Endothelial cell of umbilical vein (primary cell): ENCODE data around the gene CTSV. TPM values are rescaled to one million over a fixed set of nuclear protein-coding genes. Genes with fewer than 3 reads are reported as not detected.
"Not testable (repeated sequence)": the region's sequence is repeated elsewhere in the genome, so short reads cannot be mapped to it uniquely, and the experiment has no call there.

Experiments used
- BruUV-seq: library from RNA; stranded (reverse); fragments of 400-500 nt; replicated peaks from 2 replicates; lab custom pipeline; 2021; lab: Mats Ljungman, UMichigan
- CTCF ChIA-PET: fragments of 300-600, 350-600 bp; sonication (Branson Sonifier 250); formaldehyde crosslinking; loops from one replicate; lab custom pipeline; 2021; ENCODE audit warnings: antibody characterized with exemption, inconsistent platforms; lab: Charles Lee
- POLR2A ChIA-PET: fragments of 300-600, 350-600 bp; sonication (Branson Sonifier 250); formaldehyde crosslinking; loops from one replicate; lab custom pipeline; 2021; ENCODE audit warnings: antibody characterized with exemption, inconsistent platforms; lab: Charles Lee
- DNase-seq: peaks from one replicate; pipeline ENCODE4 v3.0.0-alpha.2; 2011; ENCODE audit warnings: low read depth, low spot score
- FAIRE-seq: peaks from 2 replicates; lab custom pipeline; 2011; peaks lifted over from hg19 to GRCh38; lab: Jason Lieb, UNC
- H2AFZ ChIP-seq: 2 replicates; pipeline ENCODE4 v1.6.0; 2012; ENCODE audit warnings: low read depth, low read length, control low read depth, inconsistent platforms
- H3K27ac ChIP-seq: 2 replicates; pipeline ENCODE4 v1.5.1; 2011; ENCODE audit warnings: low read depth, mild to moderate bottlenecking, control low read depth, low read length, moderate library complexity; ENCODE audit not compliant: insufficient read depth
- H3K27me3 ChIP-seq, 2 experiments: 2 replicates each; pipeline versions ENCODE4 v1.6.0 to v1.6.1; 2011; ENCODE audit warnings: low read length in 2 of 2, mixed read lengths in 1 of 2; ENCODE audit not compliant: control insufficient read depth in 2 of 2, insufficient read depth in 2 of 2
- H3K36me3 ChIP-seq, 2 experiments: 2 replicates in 1 of 2; 3 replicates in 1 of 2; pipeline ENCODE4 v1.5.1; 2011; ENCODE audit warnings: low read length in 2 of 2, mild to moderate bottlenecking in 1 of 2, moderate library complexity in 1 of 2; ENCODE audit not compliant: control insufficient read depth in 2 of 2, insufficient read depth in 2 of 2; ENCODE audit errors: extremely low read depth in 1 of 2
- H3K4me1 ChIP-seq: 3 replicates; pipeline ENCODE4 v1.5.1; 2011; ENCODE audit warnings: mild to moderate bottlenecking, low read length; ENCODE audit not compliant: control insufficient read depth, insufficient read depth; ENCODE audit errors: extremely low read depth
- H3K4me2 ChIP-seq: 2 replicates; pipeline ENCODE4 v1.6.1; 2011; ENCODE audit warnings: low read length, control low read depth, mixed read lengths; ENCODE audit not compliant: insufficient read depth
- H3K4me3 ChIP-seq, 3 experiments: fragments of 200-600 bp in 1 of 3; sonication (generic), shearing (Covaris generic) in 1 of 3; replicated peaks in 1 of 3; 2 replicates each; pipeline ENCODE4 v1.5.1; 2011 to 2016; ENCODE audit warnings: control low read depth in 3 of 3, low read length in 3 of 3, mild to moderate bottlenecking in 2 of 3, inconsistent platforms in 1 of 3, low read depth in 1 of 3, moderate library complexity in 1 of 3; ENCODE audit not compliant: insufficient read depth in 1 of 3
- H3K79me2 ChIP-seq: 2 replicates; pipeline ENCODE4 v1.6.0; 2012; ENCODE audit warnings: low read length, inconsistent platforms; ENCODE audit not compliant: control insufficient read depth, insufficient read depth
- H3K9ac ChIP-seq: replicated peaks from 2 replicates; pipeline ENCODE3; 2011; ENCODE audit warnings: low read length, control low read depth; ENCODE audit not compliant: insufficient read depth; ENCODE audit errors: extremely low read depth
- H3K9me1 ChIP-seq: replicated peaks from 3 replicates; pipeline ENCODE4 v1.6.0; 2011; ENCODE audit warnings: mild to moderate bottlenecking, low read length; ENCODE audit not compliant: control insufficient read depth, insufficient read depth; ENCODE audit errors: extremely low read depth
- H3K9me3 ChIP-seq: replicated peaks from 2 replicates; pipeline ENCODE4 v1.5.1; 2012; ENCODE audit warnings: low read length, inconsistent platforms; ENCODE audit not compliant: control insufficient read depth, insufficient read depth
- H4K20me1 ChIP-seq: replicated peaks from 2 replicates; pipeline ENCODE3; 2011; ENCODE audit warnings: mild to moderate bottlenecking, low read length; ENCODE audit not compliant: control insufficient read depth, insufficient read depth; ENCODE audit errors: extremely low read depth
- dilution Hi-C: fragments of 300-500 bp; cut with MboI; formaldehyde crosslinking; loops from one replicate; pipeline ENCODE4 v1.15.0; 2019; ENCODE audit warnings: low sequenced_read_pairs; ENCODE audit not compliant: extremely low pct_ligation_motif_present
- intact Hi-C: fragments of 100-400 bp; cut with micrococcal nuclease; formaldehyde crosslinking; loops from one replicate; pipeline ENCODE4 v1.10.0; 2022
- polyA plus RNA-seq, 4 experiments: library from polyadenylated mRNA; depleted of rRNA in 3 of 4; stranded (reverse) in 3 of 4; unstranded in 1 of 4; fragments of >200 nt; gene quantifications; 2 replicates each; pipeline versions ENCODE4 v1.2.1 to v1.2.3, GENCODE V29; 2011 to 2012; ENCODE audit warnings: missing spikeins in 1 of 4
- total RNA-seq: library from RNA; stranded (reverse); gene quantifications from 2 replicates; pipeline ENCODE4 v1.2.3, GENCODE V29; 2021

CTSV gene
- total and polyA plus RNA-seq, 2 donors (not counting 3 experiments of a cell fraction or from before 2014, with no cell fraction given), result 0.80 to 1.3 TPM

- FAIRE-seq, H3K4me1 ChIP-seq, H3K27ac ChIP-seq, H3K4me2 ChIP-seq, H3K36me3 ChIP-seq, H3K4me3 ChIP-seq, H4K20me1 ChIP-seq, H3K27me3 ChIP-seq, POLR2A ChIA-PET, DNase-seq, BruUV-seq, H3K9ac ChIP-seq, H2AFZ ChIP-seq, intact Hi-C loops, CTCF ChIA-PET, H3K9me1 ChIP-seq, H3K9me3 ChIP-seq, dilution Hi-C loops: not testable (repeated sequence)
- H3K79me2 ChIP-seq, result peaks cover 40% of the 10 kb centered on the region
These were observed 55.3 kb downstream of the CTSV start for GRCh38 chr9:96983496-96984122.

Other genes with a start within 250 kb of the CTSV start
- gene ZNF782, start 184.6 kb downstream of the CTSV start, total RNA-seq, result 3.6 and 4.4 TPM in 2 replicates
- gene ZNF782, start 184.6 kb downstream of the CTSV start, polyA plus RNA-seq, result 0.62 and 0.97 TPM in 2 replicates
- gene NUTM2G, start 110.3 kb downstream of the CTSV start, total RNA-seq, result not detected in 2 replicates
- gene NUTM2G, start 110.3 kb downstream of the CTSV start, polyA plus RNA-seq, result not detected in 2 replicates